Measurements from ENCODE around the gene HYKK.
"Not testable (repeated sequence)": the region's sequence is repeated elsewhere in the genome, so short reads cannot be mapped to it uniquely, and the experiment has no call there.

Gene HYKK, protein sequence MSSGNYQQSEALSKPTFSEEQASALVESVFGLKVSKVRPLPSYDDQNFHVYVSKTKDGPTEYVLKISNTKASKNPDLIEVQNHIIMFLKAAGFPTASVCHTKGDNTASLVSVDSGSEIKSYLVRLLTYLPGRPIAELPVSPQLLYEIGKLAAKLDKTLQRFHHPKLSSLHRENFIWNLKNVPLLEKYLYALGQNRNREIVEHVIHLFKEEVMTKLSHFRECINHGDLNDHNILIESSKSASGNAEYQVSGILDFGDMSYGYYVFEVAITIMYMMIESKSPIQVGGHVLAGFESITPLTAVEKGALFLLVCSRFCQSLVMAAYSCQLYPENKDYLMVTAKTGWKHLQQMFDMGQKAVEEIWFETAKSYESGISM

DNA sequence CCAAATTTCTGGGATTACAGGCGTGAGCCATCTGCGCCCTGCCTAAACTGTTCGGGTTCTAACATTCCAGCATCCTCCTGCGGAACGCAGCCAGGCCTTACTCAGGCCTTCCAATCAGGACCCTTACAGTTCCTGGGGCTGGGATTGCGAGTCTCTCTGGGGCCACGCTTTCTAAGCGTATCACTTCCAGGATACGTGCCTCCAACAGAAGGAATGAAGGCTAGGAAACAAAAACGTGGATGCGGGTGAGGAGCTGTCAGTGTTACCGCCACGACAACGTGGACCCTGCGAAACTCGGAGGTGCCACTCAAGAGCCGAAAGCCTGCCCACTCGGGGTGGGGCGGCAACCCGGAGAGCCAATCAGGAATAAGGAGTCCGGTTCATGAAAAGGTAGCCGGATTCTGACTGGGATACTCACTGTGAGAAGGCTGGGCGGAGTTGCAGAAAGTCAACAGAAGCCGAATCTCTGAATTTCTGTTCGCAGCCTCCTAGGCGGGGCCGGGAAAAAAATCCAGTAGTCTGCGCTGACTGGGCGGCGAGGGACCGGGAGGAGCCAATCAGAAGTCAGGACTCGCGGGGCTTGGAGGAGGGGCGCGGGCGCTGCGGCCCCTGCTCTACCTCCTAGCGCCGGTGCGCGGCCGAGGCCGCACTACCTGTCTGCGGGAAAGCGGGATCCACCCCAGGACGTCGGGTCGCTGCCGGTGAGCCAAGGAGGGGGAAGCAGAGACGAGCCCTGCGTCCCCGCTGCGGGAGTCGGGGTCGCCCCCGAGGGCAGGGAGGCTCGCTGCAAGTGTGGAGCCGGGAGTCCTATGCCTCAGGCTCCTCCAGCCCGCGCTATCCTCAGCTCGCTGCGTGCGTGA, at the start of gene HYKK:
HYKK (plus strand) TSS at position 607 of the 860 bp plus-strand sequence. CDS start 5,512 bp downstream, outside the sequence.
- DNase-seq (ENCODE audit: low read depth): peak; percentile 96

DNA sequence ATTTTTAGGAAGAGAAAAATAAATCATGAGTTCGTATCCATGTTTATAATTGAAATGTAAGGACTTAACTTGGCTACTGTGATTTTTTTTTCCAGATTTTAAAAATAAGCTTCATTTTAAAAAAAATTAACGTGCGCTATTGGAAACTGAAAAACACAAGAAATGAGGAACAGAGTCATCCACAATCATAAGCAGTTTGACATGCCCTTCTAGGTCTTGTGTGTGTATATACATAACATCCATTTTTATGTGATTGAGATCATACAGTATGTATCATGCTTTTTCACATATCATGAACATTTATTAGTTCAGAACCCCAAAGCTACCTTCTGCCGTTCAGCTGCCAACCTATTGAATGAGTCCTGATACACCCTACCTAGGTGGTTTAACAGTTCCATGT, 46.6 kb upstream of the HYKK start:
- no peak for DNase-seq (ENCODE audit: low read depth)

DNA sequence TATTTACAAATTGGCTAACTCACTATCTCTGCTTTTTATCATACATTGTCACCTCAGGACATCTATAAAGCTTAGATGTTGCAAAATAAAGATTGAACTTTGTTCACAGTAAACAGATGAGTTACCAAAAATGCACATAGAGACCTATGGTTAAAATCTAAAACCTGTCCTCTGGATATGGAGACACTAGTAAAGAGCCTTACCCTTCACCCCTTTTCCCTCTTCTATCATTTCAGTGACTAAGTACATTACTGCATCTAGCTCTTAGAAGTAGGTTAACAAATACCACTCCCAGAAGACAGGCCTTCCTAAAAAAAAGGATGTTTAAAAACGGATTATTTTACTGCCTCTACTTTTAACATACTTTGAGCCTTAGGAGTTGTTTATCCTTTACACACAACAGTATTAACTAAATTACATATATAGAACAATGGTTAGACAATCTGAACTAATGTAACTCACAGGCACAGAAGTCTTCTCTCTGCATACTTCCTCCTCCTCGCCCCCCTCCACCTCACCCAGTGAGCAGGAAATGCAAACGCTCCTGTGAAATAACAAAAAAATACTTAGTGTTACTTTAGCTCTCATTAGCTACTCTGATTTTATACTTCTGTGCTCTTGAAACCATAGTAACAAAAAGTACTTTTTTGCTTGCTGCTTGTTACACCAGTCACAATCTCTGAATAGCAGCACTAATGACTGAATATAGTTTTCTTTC, 46.0 kb upstream of the HYKK start:
- no peak for DNase-seq (ENCODE audit: low read depth)

DNA sequence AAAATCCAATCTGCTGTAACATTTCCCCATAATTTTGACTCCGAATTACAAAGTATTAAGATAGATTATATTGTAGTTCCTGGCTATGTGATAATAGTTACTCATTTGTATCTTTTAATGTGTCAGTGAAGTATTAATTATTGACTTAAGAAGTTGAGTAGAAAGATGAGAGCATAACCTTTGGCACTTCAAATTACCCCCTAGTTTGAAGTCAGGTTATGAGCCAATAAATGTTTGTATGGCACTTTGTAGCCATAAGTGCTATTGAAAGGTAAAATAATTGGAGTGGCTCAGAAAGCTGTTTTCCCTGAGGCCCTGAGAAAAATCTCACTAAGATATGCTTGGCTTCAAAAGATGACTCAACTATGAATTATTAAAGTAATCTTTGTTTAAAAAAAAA, 38.3 kb upstream of the HYKK start:
- no peak for DNase-seq (ENCODE audit: low read depth)

DNA sequence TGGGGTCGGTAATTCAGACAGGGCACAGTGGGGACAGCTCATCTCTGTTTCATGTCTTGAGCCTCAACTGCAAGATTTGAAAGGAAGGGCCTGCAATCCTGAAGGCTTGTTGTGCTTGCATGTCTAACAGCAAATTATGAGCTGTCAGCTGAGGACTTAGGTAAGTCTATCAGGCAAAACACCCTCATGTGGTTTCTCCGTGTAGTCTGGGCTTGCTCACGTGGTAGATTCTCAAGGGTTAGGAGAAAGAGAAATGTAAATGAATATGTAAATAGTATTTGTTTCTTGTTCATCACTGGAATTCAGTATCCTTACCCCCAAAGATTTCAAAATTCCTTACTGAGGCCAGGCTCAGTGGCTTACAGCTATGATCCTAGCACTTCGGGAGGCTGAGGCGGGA, 30.1 kb upstream of the HYKK start:
- no peak for DNase-seq (ENCODE audit: low read depth)

DNA sequence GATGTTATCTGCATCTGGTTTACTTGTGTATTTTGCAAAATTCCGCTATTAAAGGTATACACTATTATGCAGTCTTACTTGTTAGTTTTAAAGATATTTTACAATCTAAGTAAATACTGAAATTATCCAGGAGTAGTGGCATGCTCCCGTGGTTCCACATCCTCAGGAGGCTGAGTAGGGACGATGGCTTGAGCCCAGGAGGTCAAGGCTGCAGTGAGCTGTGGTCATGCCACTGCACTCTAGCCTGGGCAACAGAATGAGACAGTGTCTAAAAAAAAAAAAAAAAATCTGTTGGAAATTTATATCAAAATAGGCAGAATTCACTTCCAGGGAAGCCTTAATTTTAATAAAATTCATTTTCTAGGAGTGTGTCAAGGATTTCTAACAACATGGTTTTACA, 27.7 kb upstream of the HYKK start:
- no peak for DNase-seq (ENCODE audit: low read depth)

DNA sequence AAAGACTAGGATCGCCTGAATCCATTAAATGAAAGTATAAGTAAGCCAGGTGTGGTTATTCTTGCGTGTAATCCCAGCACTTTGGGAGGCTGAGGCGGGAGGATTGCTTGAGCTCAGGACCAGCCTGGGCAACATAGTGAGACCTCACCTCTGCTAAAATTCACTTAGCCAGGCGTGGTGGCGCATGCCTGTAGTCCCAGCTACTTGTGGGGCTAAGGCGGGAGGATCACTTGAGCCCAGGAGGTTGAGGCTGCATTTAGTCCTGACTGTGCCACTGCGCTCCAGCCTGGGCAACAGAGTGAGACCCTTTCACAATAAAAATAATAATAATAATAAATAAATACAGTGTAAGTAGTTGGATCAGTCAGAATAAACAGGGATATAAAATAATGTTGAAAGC, 25.5 kb upstream of the HYKK start:
- DNase-seq (ENCODE audit: low read depth): no peak

DNA sequence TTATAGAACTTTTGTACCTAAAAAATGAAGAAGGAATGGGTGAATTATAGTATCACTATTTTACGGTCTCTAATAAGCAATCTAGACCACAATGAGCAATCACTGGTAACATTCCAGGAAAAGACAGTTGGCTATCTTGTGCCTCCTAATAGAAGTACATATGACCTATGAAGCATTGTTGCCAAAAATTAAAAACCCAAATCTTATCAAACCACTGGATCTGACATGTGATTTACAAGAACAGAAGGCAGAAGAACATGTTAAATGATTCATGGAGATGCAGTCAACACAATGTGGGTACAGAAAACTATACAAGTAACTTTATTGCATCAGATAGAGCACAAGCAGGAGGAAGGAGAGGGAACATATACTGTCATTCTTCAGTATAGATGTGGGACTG, 14.5 kb upstream of the HYKK start:
- DNase-seq (ENCODE audit: low read depth): no peak

DNA sequence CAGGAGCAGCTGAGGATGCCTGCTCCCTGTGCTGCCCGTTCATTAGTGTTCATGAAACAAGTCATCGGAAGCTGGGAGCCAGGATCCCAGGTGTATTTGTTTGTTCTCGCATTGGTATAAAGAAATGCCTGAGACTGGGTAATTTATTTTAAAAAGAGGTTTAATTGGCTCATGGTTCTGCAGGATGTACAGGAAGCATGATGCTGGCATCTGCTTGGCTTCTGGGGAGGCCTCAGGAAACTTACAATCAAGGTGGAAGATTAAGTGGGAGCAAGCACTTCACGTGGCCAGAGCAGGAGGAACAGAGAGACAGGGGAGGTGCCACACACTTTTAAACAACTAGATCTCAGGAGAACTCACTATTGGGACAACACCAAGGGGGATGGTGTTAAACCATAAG, 5.5 kb upstream of the HYKK start:
- DNase-seq (ENCODE audit: low read depth): no peak

DNA sequence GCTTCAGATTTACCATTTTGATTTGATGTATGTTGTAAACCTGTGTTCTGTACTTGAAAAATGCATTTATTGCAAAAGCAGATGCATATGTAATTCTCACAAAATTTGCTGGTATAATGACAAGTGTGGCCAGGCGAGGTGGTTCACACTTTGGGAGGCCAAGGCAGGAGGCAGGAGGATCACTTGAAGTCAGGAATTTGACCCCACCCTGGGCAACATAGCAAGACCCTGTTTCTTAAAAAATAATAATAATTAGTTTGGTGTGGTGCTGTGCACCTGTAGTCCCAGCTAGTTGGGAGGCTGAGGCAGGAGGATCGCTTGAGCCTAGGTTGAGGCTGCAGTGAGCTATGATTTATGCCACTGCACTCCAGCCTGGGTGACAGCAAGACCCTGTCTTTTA, 4.7 kb upstream of the HYKK start:
- no peak for DNase-seq (ENCODE audit: low read depth)

DNA sequence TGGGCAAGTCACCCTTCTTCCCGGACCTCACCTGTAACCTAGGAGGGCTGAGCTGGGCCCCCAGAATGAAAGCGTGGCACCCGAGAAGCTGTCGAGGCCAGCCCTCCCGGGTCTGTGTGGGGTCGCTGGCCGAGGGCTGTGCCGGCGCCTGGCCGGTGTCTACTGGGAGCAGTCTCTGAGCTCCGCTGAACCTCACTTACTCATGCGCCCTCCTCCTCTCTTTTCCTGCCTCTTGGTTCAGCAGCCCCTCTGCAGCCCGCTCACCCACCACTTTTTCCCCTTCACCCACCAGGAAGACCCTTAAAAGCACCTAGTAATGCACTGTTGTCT, 419 bp downstream of the HYKK start:
- no peak for DNase-seq (ENCODE audit: low read depth)

DNA sequence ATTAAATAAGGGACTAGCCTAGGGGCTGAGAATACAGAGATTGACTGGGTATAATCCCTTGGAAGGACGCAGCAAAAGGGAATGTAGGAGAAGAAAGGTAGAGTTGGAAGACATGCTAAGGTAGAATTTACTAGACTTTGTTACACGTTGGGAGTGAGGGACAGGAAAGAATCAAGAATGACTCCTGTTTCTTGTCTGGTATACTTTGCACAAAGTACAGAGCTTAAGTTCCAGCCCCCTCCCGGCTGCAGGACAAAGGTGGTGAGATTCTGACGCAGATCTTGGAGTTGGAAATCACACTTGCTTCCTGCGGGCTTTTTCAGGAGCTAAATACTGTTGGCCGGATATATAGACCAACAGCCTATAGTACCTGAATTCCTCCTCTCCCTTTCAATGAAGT, 895 bp downstream of the HYKK start:
- no peak for DNase-seq (ENCODE audit: low read depth)

DNA sequence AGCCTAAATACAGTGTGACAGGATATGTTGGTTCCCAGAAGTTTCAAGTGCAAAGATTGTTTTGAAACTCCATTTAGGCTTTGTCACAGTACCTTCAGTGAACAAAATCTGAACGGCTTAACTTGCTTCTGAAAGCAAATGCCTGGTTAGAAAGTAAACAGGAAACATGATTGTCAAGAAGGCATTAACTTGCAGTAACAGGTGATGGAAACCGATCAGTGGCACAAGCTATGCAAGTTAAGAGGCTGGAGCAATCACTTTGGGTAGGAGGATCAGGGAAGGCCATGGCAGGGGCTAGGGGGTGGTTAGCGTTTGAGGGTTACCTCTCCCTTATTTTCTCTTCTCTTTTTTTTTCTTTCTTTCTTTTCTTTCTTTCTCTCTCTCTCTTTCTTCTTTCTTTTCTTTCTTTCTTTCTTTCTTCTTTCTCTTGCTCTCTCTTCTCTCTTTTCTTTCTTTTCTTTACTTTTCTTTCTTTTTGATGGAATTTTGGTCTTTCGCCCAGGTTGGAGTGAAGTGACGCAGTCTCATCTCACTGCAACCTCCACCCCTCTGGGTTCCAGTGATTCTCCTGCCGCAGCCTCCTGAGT, 2.4 kb downstream of the HYKK start:
- no peak for DNase-seq (ENCODE audit: low read depth)

DNA sequence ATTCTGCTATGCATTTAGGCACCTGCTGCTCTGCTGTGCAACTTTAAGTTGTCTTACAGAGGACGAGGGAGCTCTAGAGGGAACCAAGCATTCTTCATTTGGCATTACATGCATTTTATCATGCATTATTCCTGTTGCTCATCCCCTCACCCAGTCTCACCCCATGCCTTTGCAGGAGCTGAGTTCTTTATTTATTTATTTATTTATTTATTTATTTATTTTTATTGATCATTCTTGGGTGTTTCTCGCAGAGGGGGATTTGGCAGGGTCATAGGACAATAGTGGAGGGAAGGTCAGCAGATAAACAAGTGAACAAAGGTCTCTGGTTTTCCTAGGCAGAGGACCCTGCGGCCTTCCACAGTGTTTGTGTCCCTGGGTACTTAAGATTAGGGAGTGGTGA, 12.7 kb downstream of the HYKK start:
- not testable (repeated sequence) for DNase-seq (ENCODE audit: low read depth)

DNA sequence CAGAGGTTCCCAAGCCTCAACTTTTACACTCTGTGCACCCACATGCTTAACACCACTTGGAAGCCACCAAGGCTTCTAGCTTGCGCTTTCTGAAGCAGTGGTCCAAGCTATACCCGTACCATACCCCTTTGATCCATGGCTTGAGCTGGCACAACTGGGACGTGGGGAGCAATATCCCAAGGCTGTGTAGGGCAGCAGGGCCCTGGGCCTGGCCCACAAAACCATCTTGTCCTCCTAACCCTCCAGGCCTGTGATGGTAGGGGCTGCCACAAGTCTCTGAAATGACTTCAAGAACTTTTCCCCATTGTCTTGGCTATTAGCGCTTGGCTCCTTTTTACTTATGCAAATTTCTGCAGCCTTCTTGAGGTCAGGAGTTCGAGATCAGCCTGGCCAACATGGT, 16.9 kb downstream of the HYKK start:
- DNase-seq (ENCODE audit: low read depth): no peak

DNA sequence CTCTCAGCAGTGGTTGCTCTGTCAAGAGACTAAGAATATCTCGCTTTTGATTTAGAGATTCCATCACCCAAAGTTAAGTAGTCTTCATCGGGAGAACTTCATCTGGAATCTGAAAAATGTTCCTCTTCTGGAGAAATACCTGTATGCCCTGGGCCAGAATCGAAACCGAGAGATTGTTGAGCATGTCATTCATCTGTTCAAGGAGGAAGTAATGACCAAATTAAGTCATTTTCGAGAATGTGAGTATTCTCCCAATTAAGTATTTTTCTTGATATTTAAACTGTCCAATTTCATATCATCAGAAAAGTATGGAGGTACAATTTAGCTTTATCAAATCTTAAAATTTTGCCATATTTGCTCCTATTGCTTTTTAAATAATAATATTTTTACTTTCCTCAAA, 19.9 kb downstream of the HYKK start:
- no peak for DNase-seq (ENCODE audit: low read depth)

DNA sequence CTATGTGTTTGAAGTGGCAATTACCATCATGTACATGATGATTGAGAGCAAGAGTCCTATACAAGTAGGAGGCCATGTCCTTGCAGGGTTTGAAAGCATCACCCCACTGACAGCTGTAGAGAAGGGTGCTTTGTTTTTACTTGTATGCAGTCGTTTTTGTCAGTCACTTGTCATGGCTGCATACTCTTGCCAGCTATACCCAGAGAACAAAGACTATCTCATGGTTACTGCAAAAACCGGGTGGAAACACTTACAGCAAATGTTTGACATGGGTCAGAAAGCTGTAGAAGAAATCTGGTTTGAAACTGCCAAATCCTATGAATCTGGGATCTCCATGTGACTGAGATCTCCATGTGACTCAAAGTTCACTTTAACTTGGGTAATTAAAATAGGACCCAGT, 26.0 kb downstream of the HYKK start:
- DNase-seq (ENCODE audit: low read depth): no peak

DNA sequence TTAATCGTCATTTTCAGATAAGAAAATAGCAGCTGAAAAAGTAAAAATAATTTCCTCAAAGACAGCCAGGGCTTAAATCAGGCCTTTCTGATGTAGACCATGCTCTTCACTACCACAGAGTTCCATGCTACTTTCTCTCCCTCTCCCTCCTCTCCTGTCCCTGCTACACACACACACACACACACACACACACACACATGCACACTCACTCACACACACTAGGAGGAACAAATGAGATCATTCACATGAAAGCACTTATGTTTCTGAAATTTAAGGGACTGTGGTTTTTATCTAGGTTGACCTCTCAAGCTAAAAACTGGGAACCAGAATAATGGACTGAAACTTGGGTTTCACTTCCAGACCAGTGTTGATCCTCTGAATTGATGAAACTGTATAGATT, 28.8 kb downstream of the HYKK start:
- DNase-seq (ENCODE audit: low read depth): no peak

DNA sequence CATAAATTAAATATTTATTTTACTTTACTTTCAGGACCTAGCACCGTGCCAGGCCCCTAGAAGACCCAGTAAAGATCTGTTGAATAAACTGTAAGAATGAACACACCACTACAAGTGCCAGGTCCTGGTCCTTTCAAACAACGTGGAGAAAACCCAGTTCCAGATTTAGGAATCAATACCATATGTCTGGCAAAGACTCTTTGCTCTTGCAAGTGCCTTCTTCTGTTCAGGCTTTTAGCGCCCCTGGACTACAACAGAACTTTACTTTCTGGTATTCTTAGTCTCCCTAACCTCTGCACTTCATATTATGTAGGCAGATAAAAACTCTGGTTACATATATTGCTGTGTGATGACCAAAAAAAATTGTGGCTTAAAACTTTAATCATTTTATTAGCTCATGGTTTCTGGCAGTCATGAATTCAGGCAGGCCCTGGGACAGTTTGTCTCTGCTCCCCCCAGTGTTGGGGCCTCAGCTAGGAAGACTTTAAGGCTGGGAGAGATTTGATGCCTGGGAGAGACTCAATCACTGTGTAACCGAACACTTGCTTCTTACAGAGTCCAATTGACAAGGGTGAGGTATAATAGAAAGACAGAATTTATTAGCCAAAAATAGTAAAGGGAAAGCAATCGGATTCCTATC, 30.0 kb downstream of the HYKK start:
- no peak for DNase-seq (ENCODE audit: low read depth)

DNA sequence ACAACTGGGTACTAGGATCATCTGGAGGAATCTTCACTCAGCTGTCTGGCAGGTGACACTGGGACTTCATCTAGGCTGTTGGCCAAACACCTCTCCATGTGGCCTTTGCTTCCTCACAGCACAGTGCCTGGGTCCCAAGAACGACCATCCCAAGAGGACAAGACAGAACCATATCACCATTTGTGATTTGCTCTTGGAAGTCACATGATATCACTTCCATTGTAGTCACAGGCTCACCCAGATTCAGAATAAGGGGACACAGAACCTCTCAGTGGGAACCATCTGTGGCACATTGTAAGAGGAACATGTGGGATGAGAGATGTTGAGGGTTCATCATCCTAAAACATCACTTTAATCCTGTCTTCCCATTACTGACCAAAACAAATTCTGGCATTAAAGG, 31.0 kb downstream of the HYKK start:
- DNase-seq (ENCODE audit: low read depth): no peak

DNA sequence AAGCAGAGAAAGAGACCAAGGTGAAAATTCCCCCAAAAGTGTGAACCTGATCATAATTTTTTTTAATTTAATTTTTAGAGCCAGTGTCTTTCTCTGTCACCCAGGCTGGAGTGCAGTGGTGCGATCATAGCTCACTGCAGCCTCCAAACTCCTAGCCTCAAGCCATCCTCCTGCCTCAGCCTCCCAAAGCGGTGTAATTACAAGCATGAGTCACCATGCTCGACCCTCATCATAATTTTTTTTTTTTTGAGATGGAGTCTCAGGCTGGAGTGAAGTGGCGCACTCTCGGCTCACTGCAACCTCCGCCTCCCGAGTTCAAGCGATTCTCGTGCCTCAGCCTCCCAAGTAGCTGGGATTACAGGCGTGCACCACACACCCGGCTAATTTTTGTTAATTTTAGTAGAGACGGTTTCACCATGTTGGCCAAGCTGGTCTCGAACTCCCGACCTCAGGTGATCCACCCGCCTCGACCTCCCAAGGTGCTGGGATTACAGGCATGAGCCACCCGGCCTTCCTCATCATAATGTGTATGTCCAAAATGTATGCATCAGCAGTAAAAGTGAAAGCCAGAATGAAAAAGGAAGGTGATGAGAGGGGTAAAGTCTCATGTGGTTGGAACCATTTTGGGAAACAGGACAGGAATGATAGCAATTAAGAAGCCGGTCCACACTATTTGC, 32.2 kb downstream of the HYKK start:
- not testable (repeated sequence) for DNase-seq (ENCODE audit: low read depth)

All from GM04504 (cell line).